GM19467 (cell line): Measurements from ENCODE around the gene MRPL36.

Source experiments
- ATAC-seq: cut with Tn5 transposase; IDR thresholded peaks from one replicate; pipeline ENCODE4 v1.9.1; 2021; ENCODE audit warnings: mild to moderate bottlenecking, moderate library complexity; ENCODE audit not compliant: unreplicated experiment

Gene MRPL36

GRCh38 chr5:1751864-1752822, 47.5 kb downstream of the MRPL36 start:
- no peak for ATAC-seq

GRCh38 chr5:1751026-1751863, 48.4 kb downstream of the MRPL36 start:
- ATAC-seq, result no peak

- ATAC-seq, result no peak
Measured at GRCh38 chr5:1750469-1750868, 49.2 kb downstream of the MRPL36 start.

GRCh38 chr5:1749346-1750124, 50.1 kb downstream of the MRPL36 start:
- ATAC-seq, result no peak

- ATAC-seq, result no peak
Measured at GRCh38 chr5:1748845-1749244, 50.8 kb downstream of the MRPL36 start.
